ENCODE results near the gene PHF20. TPM values are rescaled to one million over a fixed set of nuclear protein-coding genes. Genes with fewer than 3 reads are reported as not detected.

Gene PHF20
- total RNA-seq, 1 experiment from 2014 or later = 37.2 TPM

- TF ChIP-seq EZH2 (IDR thresholded peaks at IDR 0.05; ENCODE audit: low read length, unreplicated experiment) (no peak), CTCF (conservative IDR thresholded peaks at IDR 0.05; ENCODE audit: low read depth, low read length) (no peak), EZH2phosphoT487 (IDR thresholded peaks at IDR 0.05; ENCODE audit: borderline replicate concordance, low read length) (no peak)
- intact Hi-C loops (cut with micrococcal nuclease) = no loop called here
- Histone ChIP-seq H3K36me3 (ENCODE audit: low read depth, low read length) (0 out of 2 replicates have a peak, but pooled peaks cover 3% of the 10 kb centered on the region), H3K9me2 (replicated peaks; ENCODE audit: low read length) (no peaks in the 10 kb centered on the region), H3K9ac (ENCODE audit: low read length) (no peak overlapping the region), H3K9me3 (ENCODE audit: low read length) (no peaks in the 10 kb centered on the region), H3K4me3 (ENCODE audit: low read length) (no peak overlapping the region), H3K4me2 (ENCODE audit: low read length) (no peak overlapping the region), H2AFZ (ENCODE audit: low read length) (no peak overlapping the region), H3F3A (ENCODE audit: low read length, unreplicated experiment) (no peaks in the 10 kb centered on the region), H3K79me2 (ENCODE audit: low read length) (no peaks in the 10 kb centered on the region), H3K27me3 (ENCODE audit: low read length) (no peaks in the 10 kb centered on the region), H3K27ac (ENCODE audit: low read length) (no peak overlapping the region), H4K20me1 (ENCODE audit: low read length) (no peaks in the 10 kb centered on the region), H3K4me1 (ENCODE audit: insufficient read depth, low read length) (peaks cover 17% of the 10 kb centered on the region)
- no TSS peak for BruUV-seq (replicated peaks)
- POLR2A ChIA-PET (ENCODE audit: unreplicated experiment) = no interaction called here
- CTCF ChIA-PET = no interaction called here
- DNase-seq = no peak
- ATAC-seq = no peak
Observed at GRCh38 chr20:35871259-35871771, 99.5 kb downstream of the PHF20 start.

GRCh38 chr20:35876033-35876320 lies 104.2 kb downstream of the PHF20 start:
- no peak for TF ChIP-seq EZH2phosphoT487 (IDR thresholded peaks at IDR 0.05; ENCODE audit: borderline replicate concordance, low read length)
- Histone ChIP-seq H3F3A (ENCODE audit: low read length, unreplicated experiment) (no peaks in the 10 kb centered on the region), H3K4me2 (ENCODE audit: low read length) (peak overlapping the region; percentile 69), H3K27me3 (ENCODE audit: low read length) (no peaks in the 10 kb centered on the region), H3K36me3 (ENCODE audit: low read depth, low read length) (no peaks in the 10 kb centered on the region), H2AFZ (ENCODE audit: low read length) (peak overlapping the region; percentile 31), H3K4me1 (ENCODE audit: insufficient read depth, low read length) (peaks cover 20% of the 10 kb centered on the region), H4K20me1 (ENCODE audit: low read length) (no peaks in the 10 kb centered on the region), H3K9me2 (replicated peaks; ENCODE audit: low read length) (no peaks in the 10 kb centered on the region), H3K9ac (ENCODE audit: low read length) (peak overlapping the region; percentile 61), H3K4me3 (ENCODE audit: low read length) (peak overlapping the region; percentile 8; the same call in 1 of the 2 replicates), H3K27ac (ENCODE audit: low read length) (peak overlapping the region; percentile 88), H3K79me2 (ENCODE audit: low read length) (no peaks in the 10 kb centered on the region), H3K9me3 (ENCODE audit: low read length) (no peaks in the 10 kb centered on the region)
- POLR2A ChIA-PET (ENCODE audit: unreplicated experiment) = interaction anchor here (1.0 to 2.2 kb wide), 2 partner anchors 8 to 134 kb away, joined by 3 to 25 read pairs; partner anchors contain the start of gene RBM39
- BruUV-seq (replicated peaks) = TSS peak; percentile 99
- no peak; the same call in 1 of the 2 replicates for ATAC-seq
- DNase-seq = no peak
- intact Hi-C loops (cut with micrococcal nuclease) = no loop called here
- CTCF ChIA-PET = interaction anchor here (1.5 kb wide), 1 partner anchor 8 kb away, joined by 7 read pairs; no protein-coding TSS in a partner anchor

- BruUV-seq (replicated peaks) = no TSS peak
- Histone ChIP-seq H3F3A (ENCODE audit: low read length, unreplicated experiment) (no peaks in the 10 kb centered on the region), H3K36me3 (ENCODE audit: low read depth, low read length) (no peaks in the 10 kb centered on the region), H2AFZ (ENCODE audit: low read length) (no peak overlapping the region), H3K4me3 (ENCODE audit: low read length) (no peak overlapping the region), H3K27ac (ENCODE audit: low read length) (no peak overlapping the region), H3K27me3 (ENCODE audit: low read length) (no peaks in the 10 kb centered on the region), H3K4me2 (ENCODE audit: low read length) (no peak overlapping the region), H3K4me1 (ENCODE audit: insufficient read depth, low read length) (peaks cover 33% of the 10 kb centered on the region), H3K9me2 (replicated peaks; ENCODE audit: low read length) (no peaks in the 10 kb centered on the region), H3K79me2 (ENCODE audit: low read length) (no peaks in the 10 kb centered on the region), H3K9ac (ENCODE audit: low read length) (no peak overlapping the region), H4K20me1 (ENCODE audit: low read length) (no peaks in the 10 kb centered on the region), H3K9me3 (ENCODE audit: low read length) (no peaks in the 10 kb centered on the region)
- ChIA-PET CTCF (no interaction called here), POLR2A (ENCODE audit: unreplicated experiment) (no interaction called here)
- no peak for ATAC-seq
- TF ChIP-seq EZH2phosphoT487 (IDR thresholded peaks at IDR 0.05; ENCODE audit: borderline replicate concordance, low read length) (no peak), CTCF (conservative IDR thresholded peaks at IDR 0.05; ENCODE audit: low read depth, low read length) (no peak), EZH2 (IDR thresholded peaks at IDR 0.05; ENCODE audit: low read length, unreplicated experiment) (no peak)
- intact Hi-C loops (cut with micrococcal nuclease) = no loop called here
- DNase-seq = no peak
Observed at GRCh38 chr20:35877611-35878010, 105.8 kb downstream of the PHF20 start.
